ENCODE measurements around the gene PI4K2B.

Gene PI4K2B

GRCh38 chr4:25258980-25259578 lies 25.2 kb downstream of the PI4K2B start:
- TF ChIP-seq POLR2A (IDR thresholded peaks at IDR 0.05; ENCODE audit: low read length) = no peak
- no peak for TF ChIP-seq GATA1 (IDR thresholded peaks at IDR 0.05; ENCODE audit: low read depth, low read length)
- no peak for DNase-seq

GRCh38 chr4:25271866-25272265 lies 38.0 kb downstream of the PI4K2B start:
- no peak for DNase-seq
- TF ChIP-seq GATA1 (IDR thresholded peaks at IDR 0.05; ENCODE audit: low read depth, low read length) (no peak), POLR2A (IDR thresholded peaks at IDR 0.05; ENCODE audit: low read length) (no peak)

- TF ChIP-seq GATA1 (IDR thresholded peaks at IDR 0.05; ENCODE audit: low read depth, low read length) (no peak), POLR2A (IDR thresholded peaks at IDR 0.05; ENCODE audit: low read length) (no peak)
- DNase-seq = no peak
Measured at GRCh38 chr4:25280210-25280609, 46.4 kb downstream of the PI4K2B start.

GRCh38 chr4:25283948-25284347 lies 50.1 kb downstream of the PI4K2B start:
- TF ChIP-seq GATA1 (IDR thresholded peaks at IDR 0.05; ENCODE audit: low read depth, low read length) (no peak), POLR2A (IDR thresholded peaks at IDR 0.05; ENCODE audit: low read length) (no peak)
- DNase-seq = no peak

GRCh38 chr4:25284466-25284865 lies 50.6 kb downstream of the PI4K2B start:
- DNase-seq = no peak
- no peak for TF ChIP-seq POLR2A (IDR thresholded peaks at IDR 0.05; ENCODE audit: low read length)
- no peak for TF ChIP-seq GATA1 (IDR thresholded peaks at IDR 0.05; ENCODE audit: low read depth, low read length)

- no peak for TF ChIP-seq GATA1 (IDR thresholded peaks at IDR 0.05; ENCODE audit: low read depth, low read length)
- no peak for DNase-seq
Measured at GRCh38 chr4:25290490-25291067, 56.7 kb downstream of the PI4K2B start.

- TF ChIP-seq GATA1 (IDR thresholded peaks at IDR 0.05; ENCODE audit: low read depth, low read length) (no peak), POLR2A (IDR thresholded peaks at IDR 0.05; ENCODE audit: low read length) (no peak)
Measured at GRCh38 chr4:25291158-25291733, 57.4 kb downstream of the PI4K2B start.

GRCh38 chr4:25297528-25298242 lies 63.9 kb downstream of the PI4K2B start:
- TF ChIP-seq GATA1 (IDR thresholded peaks at IDR 0.05; ENCODE audit: low read depth, low read length) (no peak), POLR2A (IDR thresholded peaks at IDR 0.05; ENCODE audit: low read length) (no peak)

More at GRCh38 chr4:25291158-25291733, 57.4 kb downstream of the PI4K2B start:
- no peak for DNase-seq

GRCh38 chr4:25299476-25300203 lies 65.8 kb downstream of the PI4K2B start:
- no peak for TF ChIP-seq GATA1 (IDR thresholded peaks at IDR 0.05; ENCODE audit: low read depth, low read length)
- no peak for TF ChIP-seq POLR2A (IDR thresholded peaks at IDR 0.05; ENCODE audit: low read length)
- DNase-seq = no peak

More at GRCh38 chr4:25297528-25298242, 63.9 kb downstream of the PI4K2B start:
- DNase-seq = no peak

- no peak for DNase-seq
- TF ChIP-seq GATA1 (IDR thresholded peaks at IDR 0.05; ENCODE audit: low read depth, low read length) (no peak), POLR2A (IDR thresholded peaks at IDR 0.05; ENCODE audit: low read length) (no peak)
Measured at GRCh38 chr4:25301471-25301870, 67.6 kb downstream of the PI4K2B start.

GRCh38 chr4:25302626-25303025 lies 68.8 kb downstream of the PI4K2B start:
- TF ChIP-seq POLR2A (IDR thresholded peaks at IDR 0.05; ENCODE audit: low read length) (no peak), GATA1 (IDR thresholded peaks at IDR 0.05; ENCODE audit: low read depth, low read length) (no peak)
- DNase-seq = no peak

- no peak for DNase-seq
- TF ChIP-seq POLR2A (IDR thresholded peaks at IDR 0.05; ENCODE audit: low read length) (no peak), GATA1 (IDR thresholded peaks at IDR 0.05; ENCODE audit: low read depth, low read length) (no peak)
Measured at GRCh38 chr4:25303578-25303977, 69.7 kb downstream of the PI4K2B start.

- peak; percentile 22 to 56 for DNase-seq
- no peak for TF ChIP-seq POLR2A (IDR thresholded peaks at IDR 0.05; ENCODE audit: low read length)
- TF ChIP-seq GATA1 (IDR thresholded peaks at IDR 0.05; ENCODE audit: low read depth, low read length) = no peak
Measured at GRCh38 chr4:25306518-25307057, 72.8 kb downstream of the PI4K2B start.

Data from erythroblast (primary cell).